Progenitor cell of endocrine pancreas (in vitro differentiated cells): ENCODE data around the gene ARCN1. TPM values are rescaled to one million over a fixed set of nuclear protein-coding genes. Genes with fewer than 3 reads are reported as not detected.
A peak's percentile ranks its signal among the peaks of the same experiment; 100 is the strongest.

ENCODE experiments used
- DNase-seq: peaks from one replicate; pipeline ENCODE4 v3.0.0; 2021; ENCODE audit warnings: low spot score; ENCODE audit not compliant: unreplicated experiment
- H3K27ac Mint-ChIP-seq: 2 replicates; pipeline ENCODE4 v1.8.0; 2021; ENCODE audit warnings: mild to moderate bottlenecking, moderate library complexity, mixed read lengths
- H3K27me3 Mint-ChIP-seq: 2 replicates; pipeline ENCODE4 v1.8.0; 2021; ENCODE audit warnings: mixed read lengths
- H3K36me3 Mint-ChIP-seq: 2 replicates; pipeline ENCODE4 v1.8.0; 2022; ENCODE audit warnings: mixed read lengths; ENCODE audit not compliant: insufficient read depth
- H3K4me1 Mint-ChIP-seq: 2 replicates; pipeline ENCODE4 v1.8.0; 2021; ENCODE audit warnings: low read depth, mixed read lengths
- H3K4me3 Mint-ChIP-seq: 2 replicates; pipeline ENCODE4 v1.8.0; 2021; ENCODE audit warnings: low read depth, mild to moderate bottlenecking, moderate library complexity, mixed read lengths
- H3K9me3 Mint-ChIP-seq: 2 replicates; pipeline ENCODE4 v1.8.0; 2021; ENCODE audit warnings: low read depth, mixed read lengths
- total RNA-seq: library from RNA; stranded (reverse); gene quantifications from 2 replicates; pipeline ENCODE4 v1.2.1, GENCODE V29; 2021
- TF ChIP-seq, protein P1 (sequence below): fragments of 200-600 bp; sonication (generic); IDR thresholded peaks from one replicate; pipeline ENCODE4 v1.5.0; 2021; ENCODE audit warnings: antibody characterized with exemption, mild to moderate bottlenecking; ENCODE audit not compliant: unreplicated experiment

The ARCN1 gene
- total RNA-seq, 1 donor from 2014 or later: 112 TPM

DNA sequence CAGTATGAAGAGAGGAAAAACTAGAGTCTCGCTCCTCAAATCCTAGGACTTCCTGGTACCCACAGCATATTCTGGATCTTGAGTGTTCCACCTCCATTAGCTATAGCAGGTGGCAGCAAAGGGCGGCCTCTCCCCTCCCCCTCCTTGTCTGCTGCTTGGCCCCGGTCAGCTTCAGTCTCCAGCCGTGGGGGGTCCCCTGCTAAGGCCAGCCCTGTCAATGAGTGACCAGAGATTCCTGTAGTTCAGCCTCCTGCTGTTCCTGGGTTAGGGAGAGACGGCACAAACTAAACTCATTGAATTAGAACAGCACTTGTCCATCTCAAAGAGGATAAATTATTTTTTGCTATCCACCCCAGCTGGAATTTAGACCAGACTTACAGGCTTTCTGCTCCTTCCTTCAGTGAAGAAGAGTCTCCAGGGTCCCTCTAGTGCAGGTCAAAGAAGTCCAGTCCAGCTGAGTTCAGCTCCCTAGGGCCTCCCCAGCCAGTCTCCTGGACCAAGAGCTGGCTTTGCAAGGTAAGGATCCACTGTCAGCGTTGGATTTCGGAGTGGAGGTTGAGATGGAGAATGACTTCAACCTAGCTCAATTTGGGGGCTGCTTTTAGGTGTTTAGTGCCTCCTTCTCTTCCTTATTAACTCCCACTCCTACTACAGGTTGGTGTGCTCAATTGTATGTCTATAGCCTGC lies 34.1 kb downstream of the ARCN1 start:
- H3K4me3 Mint-ChIP-seq: peak overlapping the region; percentile 70
- peaks cover 24% of the 10 kb centered on the region for H3K27me3 Mint-ChIP-seq
- peaks cover 14% of the 10 kb centered on the region for H3K36me3 Mint-ChIP-seq
- H3K27ac Mint-ChIP-seq: peak overlapping the region; percentile 63
- H3K9me3 Mint-ChIP-seq: no peaks in the 10 kb centered on the region
- TF ChIP-seq, protein P1, sequence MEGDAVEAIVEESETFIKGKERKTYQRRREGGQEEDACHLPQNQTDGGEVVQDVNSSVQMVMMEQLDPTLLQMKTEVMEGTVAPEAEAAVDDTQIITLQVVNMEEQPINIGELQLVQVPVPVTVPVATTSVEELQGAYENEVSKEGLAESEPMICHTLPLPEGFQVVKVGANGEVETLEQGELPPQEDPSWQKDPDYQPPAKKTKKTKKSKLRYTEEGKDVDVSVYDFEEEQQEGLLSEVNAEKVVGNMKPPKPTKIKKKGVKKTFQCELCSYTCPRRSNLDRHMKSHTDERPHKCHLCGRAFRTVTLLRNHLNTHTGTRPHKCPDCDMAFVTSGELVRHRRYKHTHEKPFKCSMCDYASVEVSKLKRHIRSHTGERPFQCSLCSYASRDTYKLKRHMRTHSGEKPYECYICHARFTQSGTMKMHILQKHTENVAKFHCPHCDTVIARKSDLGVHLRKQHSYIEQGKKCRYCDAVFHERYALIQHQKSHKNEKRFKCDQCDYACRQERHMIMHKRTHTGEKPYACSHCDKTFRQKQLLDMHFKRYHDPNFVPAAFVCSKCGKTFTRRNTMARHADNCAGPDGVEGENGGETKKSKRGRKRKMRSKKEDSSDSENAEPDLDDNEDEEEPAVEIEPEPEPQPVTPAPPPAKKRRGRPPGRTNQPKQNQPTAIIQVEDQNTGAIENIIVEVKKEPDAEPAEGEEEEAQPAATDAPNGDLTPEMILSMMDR: no peak
- H3K4me1 Mint-ChIP-seq: peaks cover 42% of the 10 kb centered on the region
- DNase-seq: peak; percentile 39

DNA sequence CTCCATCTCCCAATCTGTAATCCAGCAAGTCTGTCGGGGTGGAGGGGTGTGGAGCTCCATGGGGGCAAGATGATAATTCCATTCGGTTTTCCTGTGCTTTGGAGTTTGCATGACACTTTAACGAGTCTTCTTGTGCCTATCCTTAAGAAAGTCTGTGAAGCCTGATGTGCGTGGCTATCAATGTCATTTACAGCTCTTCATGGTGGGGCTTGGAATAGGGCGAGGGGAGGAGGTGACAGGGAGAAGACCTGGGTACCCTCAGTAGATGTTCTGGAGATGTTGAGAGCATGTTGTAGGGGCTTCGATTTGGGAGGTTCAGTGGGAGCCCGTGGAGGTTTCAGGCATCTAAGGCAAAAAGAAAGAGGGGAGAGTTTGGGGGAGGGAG lies 34.6 kb downstream of the ARCN1 start:
- peak overlapping the region; percentile 70 for H3K4me3 Mint-ChIP-seq
- H3K27me3 Mint-ChIP-seq: peaks cover 26% of the 10 kb centered on the region

DNA sequence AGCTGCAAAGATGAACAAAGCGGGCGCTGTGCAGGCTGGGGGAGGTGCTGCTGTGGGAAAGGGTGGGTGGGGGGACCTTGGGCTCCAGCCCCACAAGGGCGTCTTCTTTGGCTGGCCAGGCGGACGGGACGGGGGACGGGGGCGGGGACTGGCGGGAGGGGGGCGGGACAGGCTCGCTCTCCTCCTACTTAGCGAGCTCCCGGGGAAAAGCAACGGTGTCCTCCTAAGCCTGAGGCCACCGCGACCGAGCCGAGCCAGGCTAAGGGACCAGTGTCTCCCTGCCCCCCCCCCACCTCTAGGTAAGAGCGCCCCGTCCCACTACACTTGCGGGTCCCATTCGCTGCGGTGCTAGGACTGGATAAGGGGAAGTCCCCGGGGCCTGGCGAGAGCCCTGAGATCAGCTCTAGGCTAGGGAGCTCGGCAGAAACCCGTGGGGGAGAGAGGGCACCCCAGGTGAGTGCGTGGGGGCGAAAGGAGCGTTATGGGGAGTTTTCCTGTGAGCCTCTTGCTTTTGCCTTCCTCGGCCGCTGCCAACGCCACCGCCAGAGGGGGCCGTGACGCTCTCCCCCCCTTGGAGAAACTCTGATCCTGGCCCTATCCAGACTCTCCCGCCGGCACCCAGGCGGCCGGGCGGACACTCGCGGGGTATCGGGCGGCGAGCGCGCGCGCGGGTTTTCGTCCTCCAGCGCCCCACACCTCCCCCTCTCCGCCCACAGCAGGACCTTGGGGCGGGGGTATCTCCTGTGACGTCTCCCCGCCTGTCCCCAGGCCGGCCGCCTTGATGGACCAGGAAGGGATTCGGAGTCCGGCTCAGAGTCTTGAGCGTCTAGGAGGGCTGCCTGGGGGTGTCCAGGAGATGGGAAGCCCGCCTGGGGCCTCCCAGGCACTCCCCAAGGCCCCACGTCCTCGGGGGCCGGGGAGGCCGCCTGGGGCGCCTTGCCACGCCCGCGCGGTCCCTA lies 35.5 kb downstream of the ARCN1 start, which contains the start of gene PHLDB1:
Gene PHLDB1 (plus strand): TSS at position 215 of the 959 bp plus-strand sequence. CDS start 6,222 bp downstream, outside the sequence.
- peaks cover 4% of the 10 kb centered on the region for H3K36me3 Mint-ChIP-seq
- peak; percentile 40 for DNase-seq
- H3K27me3 Mint-ChIP-seq: peaks cover 30% of the 10 kb centered on the region
- H3K4me1 Mint-ChIP-seq: peaks cover 43% of the 10 kb centered on the region
- peak within 1 kb of the TSS; percentile 70 for H3K4me3 Mint-ChIP-seq
- H3K9me3 Mint-ChIP-seq: no peaks in the 10 kb centered on the region
- TF ChIP-seq, protein P1: peak; percentile 53
- peak within 1 kb of the TSS; percentile 63 for H3K27ac Mint-ChIP-seq

More for the DNA sequence above, 34.6 kb downstream of the ARCN1 start:
- peaks cover 42% of the 10 kb centered on the region for H3K4me1 Mint-ChIP-seq
- TF ChIP-seq, protein P1: no peak
- peaks cover 10% of the 10 kb centered on the region for H3K36me3 Mint-ChIP-seq
- peak overlapping the region; percentile 63 for H3K27ac Mint-ChIP-seq
- no peaks in the 10 kb centered on the region for H3K9me3 Mint-ChIP-seq
- DNase-seq: no peak

DNA sequence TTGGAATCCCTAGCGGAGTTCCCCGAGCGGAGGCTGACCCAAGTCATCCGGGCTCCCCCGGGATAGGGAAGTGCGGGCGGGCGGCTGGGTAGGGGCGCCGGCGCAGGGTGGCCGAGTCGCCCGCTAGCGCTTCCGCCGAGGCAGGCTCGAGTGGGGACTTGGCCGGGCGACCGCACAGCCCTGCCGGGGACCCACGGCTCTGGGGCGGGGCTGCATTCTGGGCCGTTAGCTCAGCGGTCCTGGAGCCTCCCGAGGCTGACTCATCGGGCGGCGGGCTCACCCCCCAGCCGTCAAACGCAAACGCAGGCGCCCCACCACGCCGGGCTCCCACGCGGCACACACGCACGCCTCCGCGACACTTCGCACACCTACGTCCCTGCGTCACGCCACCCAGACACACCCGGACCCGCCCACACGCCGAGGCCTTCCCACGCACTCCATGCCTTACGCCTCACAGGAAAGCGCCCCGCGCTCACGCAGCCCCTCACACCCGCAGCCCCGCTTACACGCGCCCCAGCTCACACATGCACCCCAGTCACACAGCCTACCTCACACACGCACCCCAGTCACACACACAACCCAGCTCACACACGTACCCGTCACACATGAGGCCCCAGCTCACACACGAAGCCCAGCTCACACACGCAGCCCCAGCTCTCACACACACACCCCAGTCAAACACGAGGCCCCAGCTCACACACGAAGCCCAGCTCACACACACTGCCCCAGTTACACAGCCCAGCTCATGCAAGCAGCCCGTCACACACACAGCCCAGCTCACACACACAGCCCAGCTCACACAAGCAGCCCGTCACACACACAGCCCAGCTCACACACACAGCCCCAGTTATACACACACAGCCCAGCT lies 36.4 kb downstream of the ARCN1 start:
- peak overlapping the region; percentile 59 for H3K27ac Mint-ChIP-seq
- DNase-seq: no peak
- peaks cover 43% of the 10 kb centered on the region for H3K4me1 Mint-ChIP-seq
- TF ChIP-seq, protein P1: no peak
- H3K9me3 Mint-ChIP-seq: no peaks in the 10 kb centered on the region
- peak overlapping the region; percentile 63 for H3K4me3 Mint-ChIP-seq
- H3K27me3 Mint-ChIP-seq: peaks cover 31% of the 10 kb centered on the region
- H3K36me3 Mint-ChIP-seq: peaks cover 1% of the 10 kb centered on the region
